GM10266 (cell line): ENCODE results near the gene LYRM7.

Source experiments
- DNase-seq: peaks from one replicate; pipeline ENCODE4 v3.0.0; 2012; ENCODE audit errors: extremely low spot score
- CTCF ChIP-seq: IDR thresholded peaks from 2 replicates; pipeline ENCODE4 v1.5.1; 2012; ENCODE audit warnings: mild to moderate bottlenecking, low read depth; ENCODE audit not compliant: control insufficient read depth, insufficient read depth; ENCODE audit errors: missing control alignments

Gene LYRM7

GRCh38 chr5:131200560-131200959 lies 29.8 kb downstream of the LYRM7 start:
- TF ChIP-seq CTCF: no peak
- no peak for DNase-seq

GRCh38 chr5:131204964-131205363 lies 34.2 kb downstream of the LYRM7 start:
- DNase-seq: no peak
- no peak for TF ChIP-seq CTCF

GRCh38 chr5:131206061-131206460 lies 35.3 kb downstream of the LYRM7 start:
- TF ChIP-seq CTCF: no peak
- DNase-seq: no peak

GRCh38 chr5:131206772-131207171 lies 36.0 kb downstream of the LYRM7 start:
- no peak for TF ChIP-seq CTCF

GRCh38 chr5:131209175-131209505 lies 38.4 kb downstream of the LYRM7 start:
- peak; percentile 6 for DNase-seq
- TF ChIP-seq CTCF: no peak

More at GRCh38 chr5:131206772-131207171, 36.0 kb downstream of the LYRM7 start:
- no peak for DNase-seq

- peak; percentile 68 for DNase-seq
- no peak for TF ChIP-seq CTCF
Measured at GRCh38 chr5:131209506-131210150, 38.9 kb downstream of the LYRM7 start.

GRCh38 chr5:131210151-131210510 lies 39.4 kb downstream of the LYRM7 start:
- no peak for DNase-seq
- no peak for TF ChIP-seq CTCF
